OCI-LY3 (cell line): ENCODE data around the gene LIN54.

Experiments used
- EZH2phosphoT487 ChIP-seq: fragments of 200-600 bp; shearing (Covaris generic); IDR thresholded peaks from 2 replicates; pipeline ENCODE4 v1.6.1; 2018; ENCODE audit warnings: antibody characterized with exemption, mixed run types, low read depth
- TF ChIP-seq, protein P1 (sequence below): fragments of 200-600, 300-600 bp; sonication (generic); IDR thresholded peaks from 2 replicates; pipeline ENCODE4 v1.5.1; 2014; ENCODE audit warnings: antibody characterized with exemption, low read length, low read depth

DNA sequence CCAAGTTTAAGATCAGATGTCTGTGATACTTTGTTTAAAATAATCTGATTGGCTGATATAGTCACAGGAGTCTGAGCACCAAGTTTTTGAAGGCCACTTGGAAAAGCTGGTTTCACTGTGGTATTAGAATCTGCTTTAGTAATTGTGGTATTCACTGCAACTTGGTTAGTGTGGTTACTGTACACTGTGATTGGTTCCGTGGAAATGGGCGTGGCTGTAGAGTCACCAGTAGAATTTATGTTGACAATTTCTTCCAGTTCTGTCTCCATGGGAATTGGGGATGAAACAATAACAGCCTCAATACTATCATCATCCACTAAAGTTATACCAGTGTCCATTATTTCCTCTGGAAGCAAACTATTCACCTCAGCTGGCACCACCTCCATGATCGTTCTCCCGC lies 26.2 kb downstream of the LIN54 start:
- TF ChIP-seq, protein P1, sequence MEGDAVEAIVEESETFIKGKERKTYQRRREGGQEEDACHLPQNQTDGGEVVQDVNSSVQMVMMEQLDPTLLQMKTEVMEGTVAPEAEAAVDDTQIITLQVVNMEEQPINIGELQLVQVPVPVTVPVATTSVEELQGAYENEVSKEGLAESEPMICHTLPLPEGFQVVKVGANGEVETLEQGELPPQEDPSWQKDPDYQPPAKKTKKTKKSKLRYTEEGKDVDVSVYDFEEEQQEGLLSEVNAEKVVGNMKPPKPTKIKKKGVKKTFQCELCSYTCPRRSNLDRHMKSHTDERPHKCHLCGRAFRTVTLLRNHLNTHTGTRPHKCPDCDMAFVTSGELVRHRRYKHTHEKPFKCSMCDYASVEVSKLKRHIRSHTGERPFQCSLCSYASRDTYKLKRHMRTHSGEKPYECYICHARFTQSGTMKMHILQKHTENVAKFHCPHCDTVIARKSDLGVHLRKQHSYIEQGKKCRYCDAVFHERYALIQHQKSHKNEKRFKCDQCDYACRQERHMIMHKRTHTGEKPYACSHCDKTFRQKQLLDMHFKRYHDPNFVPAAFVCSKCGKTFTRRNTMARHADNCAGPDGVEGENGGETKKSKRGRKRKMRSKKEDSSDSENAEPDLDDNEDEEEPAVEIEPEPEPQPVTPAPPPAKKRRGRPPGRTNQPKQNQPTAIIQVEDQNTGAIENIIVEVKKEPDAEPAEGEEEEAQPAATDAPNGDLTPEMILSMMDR = no peak
- TF ChIP-seq EZH2phosphoT487 = no peak
